OCI-LY3 (cell line): ENCODE results near the gene KRTAP10-2.

ENCODE experiments used
- H2AFZ ChIP-seq: fragments of 200-600, 300-600 bp; shearing (Covaris generic); 2 replicates; pipeline ENCODE4 v1.6.0; 2014; ENCODE audit warnings: antibody characterized with exemption, low read depth, low read length
- H3K27ac ChIP-seq: fragments of 200-600, 300-600 bp; sonication (generic); 2 replicates; pipeline ENCODE4 v1.5.1; 2014; ENCODE audit warnings: mild to moderate bottlenecking, low read length, moderate library complexity, mixed read lengths
- H3K27me3 ChIP-seq: fragments of 200-600, 300-600 bp; sonication (generic); 2 replicates; pipeline ENCODE4 v1.6.1; 2014; ENCODE audit warnings: low read depth, low read length, mixed read lengths
- H3K36me3 ChIP-seq: fragments of 200-600, 300-600 bp; sonication (generic); replicated peaks from 2 replicates; pipeline ENCODE3; 2014; ENCODE audit warnings: low read depth, low read length, mixed read lengths
- H3K4me1 ChIP-seq: fragments of 300-600, 200-600 bp; sonication (generic); 2 replicates; pipeline ENCODE4 v1.6.1; 2014; ENCODE audit warnings: low read length, mixed read lengths
- H3K4me2 ChIP-seq: fragments of 200-600, 300-600 bp; sonication (generic); 2 replicates; pipeline ENCODE4 v1.6.1; 2014; ENCODE audit warnings: low read length, mixed read lengths
- H3K4me3 ChIP-seq: fragments of 300-600, 200-600 bp; sonication (generic); 2 replicates; pipeline ENCODE4 v1.5.1; 2014; ENCODE audit warnings: antibody characterized with exemption, mild to moderate bottlenecking, low read length, moderate library complexity
- H3K79me2 ChIP-seq: fragments of 300-600, 200-600 bp; shearing (Covaris generic); 2 replicates; pipeline ENCODE4 v1.6.1; 2014; ENCODE audit warnings: mild to moderate bottlenecking, low read length, mixed read lengths
- H3K9ac ChIP-seq: fragments of 300-600, 200-600 bp; shearing (Covaris generic); 2 replicates; pipeline ENCODE4 v1.6.0; 2014; ENCODE audit warnings: mild to moderate bottlenecking, low read length, moderate library complexity
- H3K9me3 ChIP-seq: fragments of 200-600, 300-600 bp; shearing (Covaris generic); 2 replicates; pipeline ENCODE4 v1.6.1; 2014; ENCODE audit warnings: low read length, mixed read lengths; ENCODE audit not compliant: insufficient read depth
- H4K20me1 ChIP-seq: fragments of 200-600, 300-600 bp; sonication (generic); 2 replicates; pipeline ENCODE4 v1.6.1; 2016; ENCODE audit warnings: low read length, mixed read lengths; ENCODE audit not compliant: insufficient read depth
- EZH2phosphoT487 ChIP-seq: fragments of 200-600 bp; shearing (Covaris generic); IDR thresholded peaks from 2 replicates; pipeline ENCODE4 v1.6.1; 2018; ENCODE audit warnings: antibody characterized with exemption, mixed run types, low read depth
- TF ChIP-seq, protein P1 (sequence below): fragments of 200-600, 300-600 bp; sonication (generic); IDR thresholded peaks from 2 replicates; pipeline ENCODE4 v1.5.1; 2014; ENCODE audit warnings: antibody characterized with exemption, low read length, low read depth

The KRTAP10-2 gene

DNA sequence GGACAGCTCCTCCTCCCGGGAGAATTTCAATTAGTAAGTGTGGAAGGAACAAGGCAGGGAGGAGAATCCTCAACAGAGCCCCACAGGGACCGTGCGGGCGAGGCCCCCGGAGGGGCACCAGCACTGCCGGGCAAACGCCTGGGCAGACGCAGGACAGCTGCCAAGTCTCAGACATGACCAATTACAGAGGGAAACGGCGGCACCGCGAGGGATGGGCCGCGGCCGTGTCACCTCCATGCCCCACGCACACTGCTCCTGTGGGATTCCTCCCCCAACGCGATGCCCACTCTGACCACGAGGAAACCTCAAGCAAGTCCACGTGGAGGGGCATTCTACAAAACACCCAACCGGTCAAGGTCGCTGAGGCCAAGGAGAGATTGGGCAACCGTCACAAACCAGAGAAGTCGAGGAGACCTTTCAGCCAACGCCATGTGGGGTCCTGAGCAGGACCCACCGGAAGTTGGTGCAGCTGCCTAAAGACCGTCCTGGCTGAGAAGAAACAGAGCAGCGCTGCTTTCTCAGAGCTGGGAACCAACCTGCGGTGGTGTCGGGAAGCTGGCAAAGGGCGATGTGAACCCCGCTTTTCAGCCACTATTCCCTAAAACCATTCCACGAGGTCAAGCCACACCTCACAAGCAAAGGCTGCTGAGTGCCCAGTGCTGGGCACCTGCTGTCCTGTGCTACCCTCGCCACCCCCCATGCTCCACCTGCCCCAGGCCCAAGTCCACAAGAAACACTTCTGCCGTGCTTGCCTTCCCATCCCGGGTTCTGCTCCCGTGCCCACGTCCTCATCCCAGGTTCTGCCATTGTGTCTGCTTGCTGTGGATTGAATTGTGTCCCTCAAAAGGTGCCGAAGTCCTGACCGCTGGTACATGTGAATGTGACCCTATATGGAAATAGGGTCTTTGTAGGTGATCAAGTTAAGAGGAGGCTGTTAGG lies 20.8 kb upstream of the KRTAP10-2 start:
- no peaks in the 10 kb centered on the region for H3K9me3 ChIP-seq
- H3K27ac ChIP-seq: no peak overlapping the region
- no peak for TF ChIP-seq EZH2phosphoT487
- TF ChIP-seq, protein P1, sequence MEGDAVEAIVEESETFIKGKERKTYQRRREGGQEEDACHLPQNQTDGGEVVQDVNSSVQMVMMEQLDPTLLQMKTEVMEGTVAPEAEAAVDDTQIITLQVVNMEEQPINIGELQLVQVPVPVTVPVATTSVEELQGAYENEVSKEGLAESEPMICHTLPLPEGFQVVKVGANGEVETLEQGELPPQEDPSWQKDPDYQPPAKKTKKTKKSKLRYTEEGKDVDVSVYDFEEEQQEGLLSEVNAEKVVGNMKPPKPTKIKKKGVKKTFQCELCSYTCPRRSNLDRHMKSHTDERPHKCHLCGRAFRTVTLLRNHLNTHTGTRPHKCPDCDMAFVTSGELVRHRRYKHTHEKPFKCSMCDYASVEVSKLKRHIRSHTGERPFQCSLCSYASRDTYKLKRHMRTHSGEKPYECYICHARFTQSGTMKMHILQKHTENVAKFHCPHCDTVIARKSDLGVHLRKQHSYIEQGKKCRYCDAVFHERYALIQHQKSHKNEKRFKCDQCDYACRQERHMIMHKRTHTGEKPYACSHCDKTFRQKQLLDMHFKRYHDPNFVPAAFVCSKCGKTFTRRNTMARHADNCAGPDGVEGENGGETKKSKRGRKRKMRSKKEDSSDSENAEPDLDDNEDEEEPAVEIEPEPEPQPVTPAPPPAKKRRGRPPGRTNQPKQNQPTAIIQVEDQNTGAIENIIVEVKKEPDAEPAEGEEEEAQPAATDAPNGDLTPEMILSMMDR: no peak
- no peaks in the 10 kb centered on the region for H4K20me1 ChIP-seq
- H3K36me3 ChIP-seq: no peaks in the 10 kb centered on the region
- H3K79me2 ChIP-seq: no peaks in the 10 kb centered on the region
- no peaks in the 10 kb centered on the region for H3K27me3 ChIP-seq
- no peak overlapping the region for H3K4me2 ChIP-seq
- no peak overlapping the region for H3K4me3 ChIP-seq
- H2AFZ ChIP-seq: no peak overlapping the region
- H3K9ac ChIP-seq: no peak overlapping the region
- H3K4me1 ChIP-seq: no peaks in the 10 kb centered on the region

DNA sequence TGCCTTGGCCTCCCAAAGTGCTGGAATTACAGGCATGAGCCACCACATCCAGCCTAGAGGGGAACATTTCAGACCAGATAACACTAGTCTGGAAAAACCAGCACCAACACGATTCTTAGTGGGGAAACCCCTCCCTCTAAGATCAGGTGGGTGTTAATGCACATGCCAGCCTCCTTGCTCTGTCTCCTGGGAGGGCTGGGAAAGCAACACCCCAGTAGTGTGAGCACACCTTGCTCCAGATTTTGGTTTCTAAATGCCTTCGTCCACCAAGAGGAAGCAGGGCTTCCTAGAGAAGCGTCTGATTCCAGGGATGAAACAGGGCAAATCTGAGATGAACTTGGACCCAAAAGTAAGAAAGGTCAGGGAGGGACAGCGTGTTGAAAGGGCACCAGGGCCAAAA lies 20.0 kb upstream of the KRTAP10-2 start:
- no peak for TF ChIP-seq EZH2phosphoT487
- TF ChIP-seq, protein P1: no peak
- H3K4me3 ChIP-seq: no peak overlapping the region
- no peak overlapping the region for H2AFZ ChIP-seq
- no peaks in the 10 kb centered on the region for H3K36me3 ChIP-seq
- H3K4me2 ChIP-seq: no peak overlapping the region
- H4K20me1 ChIP-seq: no peaks in the 10 kb centered on the region
- no peaks in the 10 kb centered on the region for H3K9me3 ChIP-seq
- H3K79me2 ChIP-seq: no peaks in the 10 kb centered on the region
- peaks cover 6% of the 10 kb centered on the region for H3K4me1 ChIP-seq
- H3K9ac ChIP-seq: no peak overlapping the region
- H3K27ac ChIP-seq: no peak overlapping the region
- H3K27me3 ChIP-seq: no peaks in the 10 kb centered on the region

DNA sequence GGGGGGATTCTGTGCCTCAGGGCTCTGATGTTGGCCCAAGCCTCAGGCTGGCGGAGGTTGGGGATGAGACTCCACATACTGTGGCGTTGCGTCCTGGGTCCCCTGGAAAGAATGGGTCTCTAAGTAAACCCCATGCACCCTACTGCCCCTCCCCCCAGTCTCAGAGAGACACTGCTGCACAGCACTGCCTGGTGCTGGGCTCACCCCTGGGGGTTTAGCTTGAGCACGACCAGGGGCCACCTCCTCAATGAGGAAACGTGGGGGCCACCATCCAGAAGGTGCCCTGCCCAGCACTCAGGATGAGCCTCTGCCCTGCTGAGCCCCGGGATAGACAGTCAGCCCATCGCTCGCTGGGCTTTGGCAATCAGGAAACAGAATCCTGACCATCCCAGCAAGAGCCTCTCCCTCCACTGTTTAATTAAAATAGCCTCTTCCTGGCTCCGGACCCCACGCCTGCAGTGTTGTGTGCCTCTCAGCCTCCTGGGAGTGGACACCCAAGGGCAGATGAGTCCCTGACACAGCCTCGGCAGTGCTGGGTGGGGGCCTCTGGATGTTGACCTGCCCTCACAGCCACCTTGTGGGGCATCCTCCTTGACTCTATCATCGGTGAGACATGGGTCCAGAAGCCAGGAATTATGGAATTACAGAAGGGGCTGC lies 18.7 kb upstream of the KRTAP10-2 start:
- Histone ChIP-seq H3K9me3 (no peaks in the 10 kb centered on the region), H3K4me2 (no peak overlapping the region), H3K27me3 (no peaks in the 10 kb centered on the region), H3K79me2 (no peaks in the 10 kb centered on the region), H3K27ac (no peak overlapping the region), H3K4me1 (peaks cover 19% of the 10 kb centered on the region), H3K36me3 (no peaks in the 10 kb centered on the region), H4K20me1 (no peaks in the 10 kb centered on the region), H2AFZ (no peak overlapping the region), H3K4me3 (no peak overlapping the region), H3K9ac (no peak overlapping the region)
- TF ChIP-seq EZH2phosphoT487: no peak
- TF ChIP-seq, protein P1: no peak
